GM18499 (cell line): ENCODE data around the gene PRPF19.
"Not testable (repeated sequence)": the region's sequence is repeated elsewhere in the genome, so short reads cannot be mapped to it uniquely, and the experiment has no call there.

Experiments
- ATAC-seq: cut with Tn5 transposase; IDR thresholded peaks from one replicate; pipeline ENCODE4 v1.9.1; 2021; ENCODE audit warnings: moderate number of reproducible peaks; ENCODE audit not compliant: insufficient read depth, unreplicated experiment

The PRPF19 gene

DNA sequence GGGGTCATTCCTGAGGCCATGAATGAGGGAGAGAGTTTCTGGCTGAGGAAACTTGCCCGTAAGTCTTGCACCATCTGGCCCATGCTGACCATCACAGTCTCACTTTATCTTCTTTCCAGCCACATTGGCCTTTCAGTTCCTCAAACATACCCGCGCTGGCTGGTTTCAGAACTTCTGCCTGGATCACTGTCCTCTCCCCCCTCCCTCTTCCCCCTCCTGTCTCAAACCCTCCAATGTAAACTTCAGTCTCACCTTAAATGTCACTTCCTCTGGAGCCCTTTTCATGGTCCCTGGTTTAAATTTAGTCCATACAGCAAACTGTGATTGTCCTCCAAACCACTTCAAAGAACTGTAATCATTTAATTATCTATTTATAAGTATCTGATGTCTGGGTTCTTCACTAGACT lies 3.9 kb upstream of the PRPF19 start:
- ATAC-seq = peak; percentile 32

DNA sequence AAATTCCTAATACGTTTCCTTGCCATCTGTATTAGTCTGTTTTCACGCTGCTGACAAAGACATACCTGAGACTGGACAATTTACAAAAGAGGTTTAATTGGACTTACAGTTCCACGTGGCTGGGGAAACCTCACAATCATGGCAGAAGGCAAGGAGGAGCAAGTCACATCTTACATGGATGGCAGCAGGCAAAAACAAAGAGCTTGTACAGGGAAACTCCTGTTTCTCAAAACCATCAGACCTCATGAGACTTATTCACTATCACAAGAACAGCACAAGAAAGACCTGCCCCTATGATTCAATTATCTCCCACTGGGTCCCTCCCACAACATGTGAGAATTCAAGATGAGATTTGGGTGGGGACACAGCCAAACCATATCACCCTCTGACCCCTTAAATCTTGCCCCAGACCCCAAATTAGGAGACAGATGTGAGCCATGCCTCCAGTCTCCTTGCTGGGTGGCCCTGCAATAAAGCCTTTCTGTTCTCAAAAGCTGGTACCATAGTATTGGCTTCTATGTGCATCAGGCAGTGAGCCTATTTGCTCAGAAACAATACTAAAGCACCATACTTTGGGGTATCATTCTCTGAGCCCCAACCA lies 3.4 kb upstream of the PRPF19 start:
- not testable (repeated sequence) for ATAC-seq

DNA sequence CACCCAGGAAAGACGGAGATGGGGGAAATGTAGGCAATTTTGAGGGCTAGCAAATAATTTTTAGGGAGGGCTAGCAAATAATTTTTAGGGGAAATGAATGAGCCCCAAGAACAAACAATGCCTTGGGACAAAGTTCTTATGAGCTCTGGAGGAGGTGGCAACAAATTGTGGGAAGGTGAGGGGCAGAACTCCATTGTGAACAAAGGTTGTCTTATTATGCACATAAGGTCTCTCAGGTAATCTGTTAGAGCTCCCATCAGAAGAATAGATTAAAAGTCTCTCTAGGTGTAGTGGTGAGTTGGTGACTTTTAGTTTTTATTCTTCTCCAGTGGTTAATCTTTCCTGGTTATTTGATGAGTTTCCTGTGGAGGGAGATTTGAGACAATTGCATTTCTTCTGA lies 2.4 kb upstream of the PRPF19 start:
- ATAC-seq = no peak

DNA sequence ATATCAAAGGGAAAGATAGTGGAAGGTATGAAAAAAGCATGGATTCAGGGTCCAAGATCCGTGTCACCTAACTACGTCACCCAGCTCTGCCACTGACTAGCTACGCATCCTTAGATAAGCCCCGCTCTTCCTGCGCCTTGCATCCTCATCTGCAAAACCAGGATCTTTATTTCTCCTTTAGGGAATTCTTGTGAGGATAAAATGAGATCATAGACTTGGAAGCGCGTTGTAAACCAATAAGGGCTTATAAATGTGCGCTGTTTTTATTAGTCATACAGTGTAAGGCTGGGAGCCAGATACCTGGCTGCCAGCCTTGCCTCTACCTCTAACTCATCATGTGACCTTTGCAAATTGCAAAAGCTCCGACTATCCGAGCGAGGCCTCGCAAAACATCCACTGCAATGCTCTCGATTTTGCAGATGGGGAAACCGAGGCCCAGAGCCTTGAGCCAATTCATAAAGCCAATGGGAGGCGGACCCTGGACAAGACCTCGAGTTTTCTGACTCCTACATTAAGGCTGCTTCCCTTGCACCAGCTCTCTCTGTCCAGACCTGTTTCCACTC lies 753 bp downstream of the PRPF19 start:
- ATAC-seq = no peak

DNA sequence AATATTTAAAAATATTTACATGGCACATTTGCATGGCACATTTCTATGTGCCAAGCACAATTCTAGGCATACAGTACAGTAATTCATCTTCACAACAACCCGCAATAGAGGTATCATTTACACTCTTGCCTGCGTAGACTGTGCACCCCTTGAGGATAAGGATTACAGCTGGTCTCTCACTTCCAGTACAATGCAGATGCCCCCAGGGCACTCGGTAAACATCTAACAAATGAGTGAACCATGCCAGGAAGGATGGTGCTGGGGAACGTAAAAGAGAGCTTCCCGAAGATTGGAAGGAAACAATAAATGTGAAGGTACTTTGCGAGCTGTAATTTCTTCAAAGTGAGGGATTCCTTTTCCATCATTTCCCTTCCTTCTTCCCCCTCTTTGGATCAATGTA lies 1.3 kb downstream of the PRPF19 start:
- no peak for ATAC-seq

DNA sequence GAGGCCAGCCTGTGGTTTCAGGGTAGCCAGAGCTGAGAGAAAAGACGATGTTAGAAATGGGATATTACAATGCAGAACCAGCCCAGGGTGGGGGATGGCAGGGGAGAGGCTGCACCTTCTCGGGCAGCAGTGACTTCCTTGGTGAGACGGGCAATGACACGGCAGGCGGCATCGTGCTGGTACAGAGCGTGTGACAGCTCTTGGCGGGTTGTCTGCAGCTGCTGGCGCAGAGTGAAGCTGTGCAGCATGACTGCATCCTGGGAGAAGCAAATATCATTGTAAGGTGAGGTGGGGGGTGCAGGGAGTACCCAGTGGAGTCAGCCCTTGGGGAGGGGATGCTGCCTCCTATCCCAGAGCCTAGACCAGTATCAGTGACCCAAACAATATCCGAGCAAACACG lies 3.8 kb downstream of the PRPF19 start:
- no peak for ATAC-seq

DNA sequence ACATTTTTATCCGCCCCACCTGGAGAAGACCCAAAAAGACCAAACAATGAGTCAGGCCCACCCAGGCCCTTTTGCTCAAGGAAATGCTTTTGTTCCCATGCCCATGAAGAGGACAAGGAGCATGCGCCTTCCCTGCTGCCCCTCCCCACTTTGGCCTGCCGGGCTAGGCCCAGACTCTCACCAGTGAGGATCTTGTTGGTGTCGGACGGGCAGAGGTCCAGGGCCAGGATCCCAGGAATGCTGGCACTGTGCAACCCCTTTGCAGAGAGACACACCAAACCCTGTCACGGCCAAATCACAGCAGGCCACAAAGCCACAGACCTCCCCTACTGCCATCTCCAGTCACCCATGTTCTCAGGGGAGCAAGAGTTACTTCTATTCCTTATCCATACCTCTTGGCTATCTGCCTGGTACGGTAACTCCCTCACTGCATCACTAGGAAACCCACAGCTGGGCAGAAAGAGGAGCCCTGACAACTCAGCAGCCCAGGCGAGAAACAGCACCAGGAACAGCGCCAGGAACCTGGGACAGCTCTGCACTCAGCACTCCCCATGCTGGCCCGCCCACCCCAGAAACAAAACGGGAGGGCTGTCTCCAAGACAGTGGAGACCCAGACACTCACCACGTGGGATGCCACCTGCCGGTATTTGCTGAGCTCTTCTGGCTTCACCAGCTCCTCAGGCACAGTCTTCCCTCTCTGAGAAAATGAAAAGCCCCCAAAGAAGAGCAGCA lies 5.5 kb downstream of the PRPF19 start:
- no peak for ATAC-seq

DNA sequence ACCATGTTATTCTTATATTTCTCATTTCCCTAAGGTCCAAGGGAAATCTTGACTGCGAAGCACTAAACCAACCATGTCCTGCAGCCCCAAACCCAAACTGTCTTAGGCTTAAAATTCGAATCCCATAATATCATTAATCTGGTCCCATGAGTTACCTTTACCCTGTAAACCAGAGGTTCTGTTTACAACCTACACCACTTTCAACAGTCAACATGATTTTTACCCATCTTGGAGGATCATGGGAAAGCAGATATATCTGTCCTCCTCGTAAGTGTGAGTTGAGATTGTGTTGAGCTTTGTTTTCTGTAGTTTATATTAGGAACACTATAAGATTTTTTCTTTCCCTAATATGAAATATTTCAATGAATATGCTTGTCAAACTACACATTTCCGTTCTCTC lies 6.4 kb downstream of the PRPF19 start:
- ATAC-seq = no peak

DNA sequence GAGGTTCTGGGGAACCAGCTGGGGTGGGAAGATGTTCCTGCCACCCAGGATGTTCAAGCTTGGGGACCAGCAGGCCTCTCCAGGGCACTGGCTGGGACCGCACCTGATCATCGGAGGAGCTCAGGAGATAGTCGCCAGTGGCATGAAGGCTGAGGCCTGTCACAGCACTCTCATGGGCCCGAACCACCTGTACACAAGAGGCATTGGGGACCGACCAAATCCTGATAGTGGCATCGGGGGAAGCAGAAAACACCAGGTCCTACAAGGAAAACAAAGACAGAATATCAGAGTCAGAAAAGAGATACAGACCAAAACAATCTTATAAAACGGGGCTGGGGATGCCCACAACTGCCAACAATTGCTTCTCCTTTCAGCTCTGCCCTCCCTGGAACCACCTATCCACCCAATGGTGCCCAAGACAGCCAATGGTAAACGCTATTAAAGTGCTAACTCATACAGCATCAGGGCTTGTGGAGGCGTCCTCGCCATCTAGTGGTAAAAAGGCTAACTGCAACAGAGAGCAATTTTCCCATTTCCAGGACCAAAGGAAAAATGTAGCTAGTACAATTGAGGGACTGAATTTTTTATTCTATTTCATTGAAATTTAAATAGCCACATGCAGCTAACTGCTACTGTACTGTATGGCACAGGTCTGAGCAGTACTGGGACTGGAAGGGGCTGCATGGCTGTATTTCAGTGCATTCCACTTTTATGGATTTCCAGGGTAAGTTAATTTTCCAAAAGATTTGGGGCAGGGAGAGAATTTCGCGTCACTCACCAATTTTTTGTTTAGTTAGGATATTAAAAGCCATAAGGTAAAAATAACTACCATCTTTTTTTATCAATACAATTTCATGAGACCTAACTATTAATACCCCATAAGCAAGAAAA lies 7.1 kb downstream of the PRPF19 start:
- ATAC-seq = no peak

DNA sequence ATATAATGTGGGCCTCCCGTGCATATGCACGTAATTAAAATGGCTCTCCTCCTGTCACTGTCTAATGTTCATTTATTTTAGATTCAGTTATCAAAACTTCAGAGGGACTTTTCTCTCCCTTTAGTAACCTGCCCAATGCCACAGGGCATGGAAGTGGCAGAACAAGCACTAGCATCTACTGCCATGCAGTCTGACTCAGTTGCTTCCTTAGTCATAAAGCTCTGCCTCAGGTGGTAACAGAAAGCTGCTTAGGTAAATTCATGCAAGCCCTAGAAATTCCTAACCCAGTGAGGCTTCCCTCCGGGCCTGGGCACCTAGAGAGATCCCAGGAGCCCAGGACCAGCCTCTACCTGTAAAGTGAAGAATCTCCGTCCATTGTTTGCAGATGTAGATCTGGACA lies 8.9 kb downstream of the PRPF19 start:
- ATAC-seq = no peak

DNA sequence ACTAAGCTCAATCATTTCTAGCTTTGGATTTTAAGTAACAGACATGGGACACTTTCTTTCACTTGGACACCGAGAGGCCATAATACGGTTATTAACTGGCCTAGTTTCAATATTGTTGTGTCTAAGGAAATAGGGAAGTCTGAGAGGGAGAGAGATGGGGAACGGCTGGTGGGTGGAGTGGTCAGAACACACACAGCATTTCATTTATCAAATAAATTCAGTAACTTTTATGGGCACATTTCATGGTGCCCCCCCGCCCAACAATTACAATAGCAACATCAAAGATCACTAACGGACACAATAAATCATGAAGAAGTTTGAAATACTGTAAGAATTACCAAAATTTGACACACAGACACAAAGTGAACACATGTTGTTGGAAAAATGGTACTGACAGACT lies 10.7 kb downstream of the PRPF19 start:
- ATAC-seq = no peak

DNA sequence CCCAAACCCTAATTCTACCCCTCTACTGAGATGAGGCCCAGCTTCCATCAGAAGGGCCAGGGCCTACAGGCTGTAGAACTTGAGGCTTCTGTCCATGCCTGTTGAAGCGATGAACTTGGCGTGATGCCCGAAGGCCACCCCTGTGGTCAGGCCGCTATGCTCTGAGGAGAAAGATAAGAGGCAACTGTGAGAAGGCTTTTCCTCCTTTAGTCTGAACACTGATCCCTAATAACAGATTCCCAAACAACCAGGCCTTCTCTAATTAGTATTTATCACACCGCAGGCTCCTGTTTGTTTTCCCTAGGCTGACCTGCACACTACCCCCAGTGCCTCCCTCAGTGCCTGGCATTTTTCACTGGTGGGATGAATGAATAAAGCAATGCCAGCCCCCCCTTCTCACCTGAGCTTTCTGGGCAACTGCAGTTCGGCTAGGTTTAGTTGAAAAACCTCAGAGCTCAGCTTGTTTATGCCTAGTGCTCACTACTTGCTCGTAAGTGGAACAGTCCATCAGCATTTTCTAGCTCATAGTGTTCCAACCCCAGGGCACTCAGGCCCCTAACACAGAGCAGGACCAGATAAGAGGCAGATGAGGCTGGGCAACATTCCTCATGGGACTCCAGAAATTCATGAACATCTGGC lies 15.2 kb downstream of the PRPF19 start:
- no peak for ATAC-seq

DNA sequence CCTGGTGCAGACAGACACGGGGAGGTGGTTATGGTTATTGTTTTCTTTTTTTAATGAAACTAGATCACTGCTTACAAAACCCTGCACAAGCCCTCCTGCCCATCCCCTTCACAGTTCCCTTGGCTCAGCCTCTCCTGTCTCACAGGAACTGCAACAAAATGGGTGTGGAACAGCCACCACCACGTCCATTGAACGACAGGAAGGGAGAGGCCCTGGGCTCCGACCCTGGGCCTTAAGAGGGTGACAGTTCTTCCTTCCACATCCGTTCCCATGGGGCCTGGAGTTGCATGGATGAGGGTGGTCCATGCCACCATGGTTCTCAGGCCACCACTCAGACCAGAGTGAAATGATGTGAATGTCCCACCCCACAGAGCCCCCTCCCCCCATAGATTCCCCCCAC lies 15.7 kb downstream of the PRPF19 start:
- ATAC-seq = no peak

DNA sequence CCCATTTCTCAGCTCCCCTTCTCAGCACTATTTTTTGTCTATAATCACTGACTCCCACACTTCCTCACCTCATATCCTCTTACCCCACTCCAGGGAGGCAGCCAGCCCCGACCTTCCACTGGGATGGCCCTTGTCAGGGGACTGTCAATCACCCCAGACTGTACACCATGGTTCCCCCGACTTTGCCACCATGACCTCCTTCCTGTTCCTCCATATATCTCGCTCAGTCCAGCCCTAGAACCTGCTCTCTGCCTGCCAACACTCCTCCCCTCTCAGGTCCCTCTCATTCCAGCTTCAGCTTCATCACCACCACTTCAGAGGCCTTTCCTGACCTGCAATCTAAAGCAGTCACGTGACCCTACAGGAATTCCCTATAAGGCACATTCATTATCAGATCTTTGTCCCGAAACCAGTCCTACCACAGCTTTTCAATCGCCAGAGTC lies 16.5 kb downstream of the PRPF19 start:
- ATAC-seq = no peak

DNA sequence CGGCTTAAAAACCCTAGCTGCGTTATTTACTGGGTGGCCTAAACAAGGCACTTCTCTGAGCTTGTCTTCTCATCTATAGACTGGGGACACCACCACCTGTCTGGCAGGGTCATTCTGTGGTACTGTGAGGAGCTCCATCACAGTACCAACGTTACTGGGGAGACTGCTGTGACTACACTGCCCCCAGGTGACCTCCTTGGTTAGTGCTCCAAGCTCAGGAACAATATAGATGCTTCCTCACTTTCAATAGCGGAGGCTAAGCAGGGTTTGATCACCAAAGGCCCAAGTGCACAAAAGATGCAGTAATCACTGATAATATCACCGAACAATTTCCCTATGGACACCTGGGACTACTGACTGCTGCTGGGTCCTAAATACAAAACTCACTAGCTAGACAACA lies 18.8 kb downstream of the PRPF19 start:
- no peak for ATAC-seq

DNA sequence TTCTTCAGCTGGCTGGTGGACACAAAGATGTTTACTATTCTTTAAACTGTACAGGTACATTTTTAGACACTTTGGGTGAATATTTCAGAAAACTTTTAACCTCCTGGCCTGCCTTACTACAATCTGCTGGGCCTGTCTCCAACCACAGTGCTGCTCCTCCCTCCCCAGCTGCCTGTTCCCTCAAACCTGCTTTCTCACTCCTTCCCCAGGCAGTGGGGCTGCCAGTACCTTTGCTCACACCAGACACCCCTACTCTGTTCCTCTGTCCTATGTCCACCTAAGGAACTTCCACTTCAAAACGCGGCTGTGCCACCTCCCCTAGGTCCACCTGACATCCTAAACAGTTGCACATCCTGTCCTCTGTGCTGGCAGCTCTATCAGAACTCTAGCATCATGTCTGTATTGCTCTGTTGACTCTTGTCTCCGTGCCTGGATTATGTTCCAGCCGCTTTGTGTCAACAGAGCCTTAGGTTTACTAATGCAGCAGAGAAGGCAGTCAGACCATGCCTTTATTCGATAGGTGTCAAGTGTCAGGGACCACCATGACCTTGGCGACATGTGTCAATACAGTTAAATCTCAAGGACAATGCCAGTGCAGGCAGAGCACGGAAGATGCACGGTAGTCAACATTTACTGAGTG lies 25.6 kb downstream of the PRPF19 start:
- ATAC-seq = no peak

DNA sequence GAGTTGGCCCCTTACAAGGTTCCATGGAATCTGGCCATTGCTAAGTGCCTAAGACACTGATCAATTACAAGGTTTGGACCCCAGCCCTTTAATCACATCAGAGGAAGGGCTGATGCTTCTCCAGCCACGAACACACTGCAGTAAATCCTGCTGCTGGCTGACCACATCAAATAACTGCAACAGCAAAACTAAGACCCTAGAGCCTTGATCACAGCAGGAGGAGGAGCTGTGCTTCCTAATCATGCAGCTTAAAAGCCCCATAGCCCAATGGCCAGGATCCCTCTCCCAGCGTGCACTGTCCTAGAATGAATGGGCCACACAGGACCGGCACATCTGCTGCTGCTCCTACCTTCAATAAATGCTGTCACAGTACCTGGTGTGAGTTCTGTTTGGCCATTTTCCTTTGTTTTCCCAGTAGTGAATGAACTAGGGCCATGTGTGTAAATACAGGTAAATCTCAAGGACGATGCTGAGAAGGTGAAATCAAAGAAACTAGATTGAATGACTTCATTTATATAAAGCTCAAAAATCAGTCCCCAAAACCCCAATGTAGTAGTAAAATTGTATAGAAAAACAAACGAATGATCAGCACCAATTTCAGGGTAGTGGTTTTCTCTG lies 26.3 kb downstream of the PRPF19 start:
- ATAC-seq = no peak

DNA sequence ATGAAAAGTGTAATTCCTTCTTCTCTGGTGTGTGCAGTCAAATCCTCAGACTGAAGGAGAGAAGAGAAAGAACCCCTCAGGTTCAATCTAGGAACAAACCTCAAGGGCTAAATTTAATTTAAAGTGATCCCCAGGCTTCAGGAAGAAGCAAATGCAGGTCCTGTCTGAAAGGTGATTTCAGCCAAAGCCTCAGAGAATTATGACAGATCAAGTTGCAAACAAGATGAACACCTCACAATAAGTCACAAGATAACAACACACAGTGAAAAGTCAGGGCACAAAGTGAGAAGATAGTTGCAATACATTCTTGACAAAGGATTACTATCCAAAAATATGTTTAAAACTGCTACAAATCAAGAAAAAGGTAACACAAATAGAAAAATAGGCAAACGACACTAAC lies 27.3 kb downstream of the PRPF19 start:
- ATAC-seq = no peak

DNA sequence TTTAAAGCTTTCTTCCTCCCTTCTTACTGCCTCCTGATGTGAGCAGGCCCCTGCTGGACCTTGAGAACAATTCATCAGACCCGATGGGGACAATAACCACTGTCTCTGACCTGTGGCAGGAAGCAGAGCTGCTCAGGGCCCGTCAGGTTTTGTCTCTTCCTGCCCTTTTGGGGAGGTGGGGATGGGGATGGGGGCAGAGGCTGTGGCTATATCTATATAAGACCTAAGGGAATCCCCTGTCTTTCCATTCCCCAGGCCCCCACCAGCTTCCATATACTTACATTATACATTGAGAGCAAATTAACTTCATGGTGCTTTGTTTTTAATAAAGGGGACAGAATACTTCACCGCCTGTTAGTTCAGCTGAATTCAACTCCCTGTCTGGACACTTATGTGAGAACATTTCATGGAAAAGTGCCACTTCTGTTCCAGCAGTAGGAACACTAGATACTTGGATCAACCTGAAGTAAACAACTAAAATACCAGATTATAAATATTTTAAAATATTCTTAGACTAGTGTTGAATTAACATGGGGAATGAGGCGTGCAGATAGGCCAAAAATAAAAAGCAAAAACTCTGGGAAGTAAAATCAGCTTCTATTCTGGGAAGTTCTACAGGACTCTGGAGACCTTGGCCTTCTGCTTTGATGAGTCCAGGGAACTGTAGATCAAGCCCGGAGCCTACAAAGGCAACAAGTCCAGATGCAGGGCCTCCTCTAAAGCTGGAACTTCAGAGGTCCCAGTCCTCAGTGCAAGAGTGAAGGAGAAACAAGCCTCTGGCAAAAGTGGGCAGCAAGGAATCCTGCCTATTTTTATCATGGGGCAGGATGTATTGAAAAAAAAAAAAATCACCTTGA lies 27.9 kb downstream of the PRPF19 start:
- no peak for ATAC-seq
